GM21526 (cell line): ENCODE data around the gene TCP11L2.
"Not testable (repeated sequence)": the region's sequence is repeated elsewhere in the genome, so short reads cannot be mapped to it uniquely, and the experiment has no call there.

Experiments
- ATAC-seq: cut with Tn5 transposase; IDR thresholded peaks from one replicate; pipeline ENCODE4 v1.9.1; 2021; ENCODE audit warnings: moderate library complexity; ENCODE audit not compliant: unreplicated experiment, low FRiP score

Gene TCP11L2

DNA sequence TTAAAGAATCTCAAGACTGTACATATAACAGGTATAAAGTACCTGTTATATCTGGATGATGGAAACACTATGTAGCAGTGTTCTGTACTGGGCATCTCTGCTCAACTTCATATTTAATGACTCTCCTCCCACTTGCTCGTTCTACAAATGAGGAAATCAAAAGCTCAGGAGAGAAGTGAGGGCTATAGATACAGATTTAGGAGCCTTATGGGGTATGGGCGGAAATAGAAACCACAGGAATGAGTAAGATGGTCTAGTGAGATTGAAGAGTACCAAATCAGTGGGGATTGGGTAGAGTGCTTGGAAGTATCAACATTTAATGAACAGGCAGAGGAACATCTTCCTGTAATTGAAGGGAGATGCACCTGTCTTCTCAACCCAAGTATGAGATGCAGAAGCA lies 31.2 kb downstream of the TCP11L2 start:
- ATAC-seq, result no peak

DNA sequence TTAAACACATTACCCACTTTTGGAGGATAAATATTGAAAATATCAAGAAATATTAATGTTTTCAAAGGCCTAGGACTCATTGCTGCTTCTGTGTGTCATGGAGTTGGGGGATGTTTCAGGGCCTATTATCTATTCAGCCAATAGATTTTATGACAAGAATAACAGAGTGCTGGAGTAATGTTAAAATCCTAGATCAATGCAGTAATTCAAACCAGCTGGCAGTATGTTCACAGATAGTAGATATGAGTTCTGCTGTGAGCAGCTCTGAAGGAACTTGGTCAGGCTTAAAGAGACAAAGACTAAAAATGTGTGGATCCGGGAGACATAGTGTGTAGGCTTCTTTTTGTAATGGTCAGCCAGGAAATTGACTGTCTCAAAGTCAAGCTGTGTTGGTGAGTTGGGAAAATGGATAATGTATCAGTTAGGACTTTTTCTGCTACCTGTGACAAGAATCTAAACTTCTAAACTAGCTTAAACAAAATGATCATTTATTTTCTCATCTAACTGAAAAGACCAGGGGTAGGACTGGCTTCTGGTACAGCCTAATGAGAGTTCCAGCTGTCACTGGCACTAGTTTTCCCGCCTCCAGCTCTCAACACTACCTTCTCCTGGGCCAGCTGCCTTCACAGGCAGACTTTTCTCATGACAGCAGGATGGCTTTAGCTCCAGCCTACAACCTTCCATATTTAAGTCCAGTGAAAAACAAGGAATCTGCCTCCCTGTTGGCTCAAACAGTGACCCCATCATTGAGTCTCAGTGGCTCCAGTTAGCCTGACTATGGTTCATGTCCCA lies 38.7 kb downstream of the TCP11L2 start:
- no peak for ATAC-seq

DNA sequence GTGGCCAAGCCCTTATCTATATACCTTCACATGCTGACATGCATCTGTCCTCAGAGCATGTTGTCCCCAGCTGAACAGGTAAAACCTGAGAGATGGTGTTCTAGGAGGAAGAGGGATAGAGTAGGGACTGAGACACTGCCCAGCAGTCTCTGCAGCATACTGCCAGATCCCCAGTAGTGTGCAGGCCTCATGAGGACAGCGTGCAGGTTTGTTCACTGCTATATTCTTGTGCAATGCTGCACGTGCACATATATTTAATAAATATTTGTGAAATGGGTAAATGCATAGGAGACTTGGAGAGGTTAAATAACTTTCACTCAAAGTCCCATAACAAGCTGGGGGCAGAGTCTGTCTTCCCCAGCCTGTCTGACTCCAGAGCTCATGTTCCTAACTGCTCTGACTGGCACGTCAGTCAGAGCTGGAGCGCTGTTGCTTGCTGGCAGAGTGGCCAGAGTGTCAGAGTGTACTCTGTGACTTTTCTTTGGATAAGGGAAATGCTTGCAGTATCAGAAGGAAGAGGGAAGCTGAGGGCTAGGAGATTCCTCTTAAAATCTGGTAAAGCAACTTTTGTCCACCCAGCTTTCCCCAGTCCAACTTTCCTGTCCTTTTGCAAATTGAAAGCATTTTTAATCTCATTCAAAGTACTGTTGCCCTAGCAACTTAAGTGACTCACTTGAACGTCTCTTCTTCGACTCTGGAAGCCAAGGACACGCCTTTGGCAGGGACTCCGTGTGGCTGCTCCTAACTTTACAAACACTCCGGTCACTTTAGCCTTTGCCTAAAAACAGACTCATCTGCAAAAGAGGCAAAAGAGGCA lies 40.1 kb downstream of the TCP11L2 start:
- no peak for ATAC-seq

DNA sequence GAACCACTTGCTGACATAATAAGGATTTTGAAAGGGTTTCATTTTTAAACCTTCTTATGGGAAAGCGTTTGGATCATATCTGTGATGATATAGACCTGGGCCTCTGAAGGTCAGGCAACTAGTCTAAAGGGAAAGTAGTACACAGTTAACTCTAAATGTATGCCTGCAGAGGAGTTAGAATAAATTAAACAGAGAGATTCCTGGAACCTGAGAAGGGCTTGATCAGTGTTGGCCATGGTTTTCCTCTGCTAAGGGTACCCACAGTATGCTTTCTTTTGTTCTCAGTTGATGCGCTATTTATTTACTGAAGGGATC lies 40.6 kb downstream of the TCP11L2 start:
- ATAC-seq, result no peak

DNA sequence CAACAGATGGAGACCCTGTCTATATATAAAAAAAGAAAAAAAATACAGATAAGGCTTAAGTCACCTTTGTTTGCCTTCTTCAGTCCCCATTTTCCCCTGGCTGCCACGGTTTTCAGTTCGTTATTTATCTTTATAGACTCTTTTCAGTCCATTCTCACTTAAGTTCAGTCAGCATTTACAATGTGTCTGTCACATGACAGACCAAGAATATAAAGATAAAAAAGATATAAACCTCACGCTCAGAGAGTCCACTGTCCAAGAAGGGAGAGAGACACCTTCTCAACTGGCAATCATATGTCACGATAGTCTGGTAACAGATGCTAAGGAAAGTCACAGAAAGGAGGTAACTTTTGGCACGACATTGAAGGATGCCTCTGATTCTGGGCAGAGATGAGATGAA lies 41.6 kb downstream of the TCP11L2 start:
- ATAC-seq, result no peak

DNA sequence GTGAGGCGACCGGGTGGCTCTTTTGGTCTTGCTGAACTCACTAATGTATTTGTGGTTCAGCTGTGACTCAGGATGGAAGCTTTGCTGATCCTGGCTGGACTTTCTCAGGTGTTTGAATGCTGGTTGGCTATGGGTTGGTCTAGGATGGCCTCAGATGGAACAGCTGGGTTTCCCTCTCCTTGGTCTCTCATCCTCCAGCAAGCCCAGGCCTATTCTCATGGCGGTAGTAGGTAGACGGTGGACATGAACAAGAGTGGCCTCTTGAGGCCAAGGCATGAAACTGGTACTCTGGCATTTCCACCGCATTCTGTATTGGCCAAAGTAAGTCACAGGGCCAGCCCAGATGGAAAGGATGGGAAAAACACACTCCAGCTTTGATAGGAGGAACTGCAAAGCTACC lies 43.2 kb downstream of the TCP11L2 start:
- no peak for ATAC-seq

DNA sequence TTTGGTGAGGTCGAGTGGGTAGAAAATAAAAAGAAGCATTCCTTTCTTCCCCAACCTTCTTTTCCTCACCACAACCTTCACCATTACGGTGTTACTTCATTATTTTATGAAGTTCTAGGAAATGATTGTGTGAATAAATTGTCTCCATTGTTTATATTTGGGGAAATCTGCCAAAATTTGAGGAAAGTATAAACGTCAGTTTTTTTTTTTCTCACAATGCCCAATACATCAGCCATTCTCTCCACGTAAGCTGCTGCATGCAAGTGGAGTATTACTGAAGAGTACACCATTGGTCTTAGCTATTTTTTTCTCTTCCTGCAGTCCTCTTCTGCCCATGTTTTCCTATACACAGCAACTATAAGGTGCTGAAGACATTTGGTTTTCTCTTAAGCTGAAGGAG lies 45.9 kb downstream of the TCP11L2 start:
- ATAC-seq, result no peak

DNA sequence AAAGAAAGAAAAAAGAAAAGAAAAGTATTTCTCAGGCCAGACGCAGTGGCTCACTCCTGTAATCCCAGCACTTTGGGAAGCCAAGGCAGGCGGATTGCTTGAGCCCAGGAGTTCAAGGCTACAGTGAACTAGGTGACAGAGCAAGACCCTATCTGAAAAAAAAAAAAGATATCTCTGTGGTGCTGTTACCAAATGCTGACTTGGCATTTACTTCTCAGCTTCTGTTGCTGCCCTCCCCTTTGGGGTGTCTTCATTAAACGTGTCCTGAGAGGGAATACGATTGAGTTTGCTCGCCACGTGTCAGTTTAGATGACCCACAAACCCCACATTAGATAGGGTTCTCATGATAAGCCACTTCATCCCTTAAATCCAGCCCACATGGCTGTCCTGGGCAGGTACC lies 50.6 kb downstream of the TCP11L2 start:
- ATAC-seq, result no peak

DNA sequence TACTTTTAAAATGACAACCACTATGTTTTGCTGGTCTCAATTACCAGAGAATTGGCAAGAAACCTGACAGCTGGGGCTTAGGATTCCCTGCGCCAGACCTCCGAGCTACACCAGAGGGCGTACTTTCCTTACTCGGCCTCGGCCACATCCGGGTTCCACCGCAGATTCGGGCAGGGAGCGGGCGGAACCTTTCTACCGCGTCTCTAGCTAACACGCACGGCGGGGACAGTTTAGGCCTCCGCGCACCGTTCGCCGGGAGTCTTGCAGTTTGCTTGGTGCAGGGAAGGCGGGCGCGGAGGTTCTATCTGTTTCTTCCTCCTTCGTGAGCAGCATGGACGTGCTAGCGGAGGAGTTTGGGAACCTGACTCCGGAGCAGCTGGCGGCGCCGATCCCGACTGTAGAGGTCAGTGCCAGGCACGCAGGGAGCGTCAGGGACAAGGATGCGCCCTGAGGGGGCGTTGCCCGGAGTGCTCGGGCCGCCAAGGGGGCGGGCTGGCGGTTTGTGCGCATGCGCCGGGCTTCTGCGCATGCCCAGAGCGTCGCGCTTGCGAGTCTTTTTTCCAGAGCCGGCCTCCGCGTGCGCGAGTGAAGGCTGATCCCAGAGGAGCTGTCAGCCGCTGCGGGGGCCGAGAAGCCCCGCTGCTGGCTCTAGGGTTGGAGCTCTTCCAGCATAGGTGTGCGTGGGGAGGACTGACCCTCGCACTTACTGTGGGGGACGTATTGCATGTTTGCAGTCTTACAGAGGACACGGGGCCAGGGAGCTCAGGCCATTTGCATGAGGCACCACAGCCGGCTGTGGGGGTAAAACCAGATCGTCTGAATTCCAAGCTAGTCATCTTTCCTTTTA lies 55.2 kb downstream of the TCP11L2 start, which contains the start of gene POLR3B:
Gene POLR3B (plus strand): TSS at position 200 of the 847 bp plus-strand sequence. CDS start 132 bp downstream, at position 332.
- ATAC-seq, result peak; percentile 94

DNA sequence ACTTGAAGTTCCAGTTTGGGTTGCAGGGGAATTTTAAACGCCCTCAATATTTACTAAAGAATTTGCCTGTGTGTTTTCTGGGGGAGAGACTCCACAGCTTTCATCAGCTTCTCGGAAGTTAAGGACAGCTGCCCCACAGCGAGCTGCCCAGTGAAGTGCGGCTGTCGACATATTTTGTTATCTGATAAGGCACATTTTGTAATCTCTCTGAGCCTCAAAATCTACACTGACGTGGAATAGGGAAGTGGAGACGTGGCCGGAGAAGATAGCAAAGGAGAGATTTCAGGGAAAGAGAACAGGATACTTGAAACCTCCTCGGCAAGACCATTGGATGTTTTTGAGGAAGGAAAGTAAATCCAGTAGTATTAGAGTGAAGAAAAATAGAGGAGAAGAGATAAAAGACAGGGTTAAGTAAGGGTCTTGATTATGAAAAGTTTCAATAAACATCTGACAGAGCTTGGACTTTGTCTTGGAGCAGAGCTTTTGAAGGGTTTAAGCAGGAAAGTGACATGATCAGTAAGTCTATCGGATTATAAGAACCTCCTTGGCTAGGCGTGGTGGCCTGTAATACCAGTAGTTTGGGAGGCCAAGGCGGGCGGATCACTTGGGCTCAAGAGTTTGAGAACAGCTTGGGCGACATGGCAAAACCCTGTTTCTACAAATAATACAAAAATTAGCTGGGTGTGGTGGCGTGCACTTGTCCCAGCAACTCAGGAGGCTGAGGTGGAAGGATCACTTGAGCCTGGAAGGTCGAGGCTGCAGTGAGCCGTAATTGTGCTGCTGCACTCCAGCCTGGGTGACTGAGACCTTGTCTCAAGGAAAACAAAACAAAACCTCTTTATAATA lies 56.1 kb downstream of the TCP11L2 start:
- ATAC-seq, result peak; percentile 18

DNA sequence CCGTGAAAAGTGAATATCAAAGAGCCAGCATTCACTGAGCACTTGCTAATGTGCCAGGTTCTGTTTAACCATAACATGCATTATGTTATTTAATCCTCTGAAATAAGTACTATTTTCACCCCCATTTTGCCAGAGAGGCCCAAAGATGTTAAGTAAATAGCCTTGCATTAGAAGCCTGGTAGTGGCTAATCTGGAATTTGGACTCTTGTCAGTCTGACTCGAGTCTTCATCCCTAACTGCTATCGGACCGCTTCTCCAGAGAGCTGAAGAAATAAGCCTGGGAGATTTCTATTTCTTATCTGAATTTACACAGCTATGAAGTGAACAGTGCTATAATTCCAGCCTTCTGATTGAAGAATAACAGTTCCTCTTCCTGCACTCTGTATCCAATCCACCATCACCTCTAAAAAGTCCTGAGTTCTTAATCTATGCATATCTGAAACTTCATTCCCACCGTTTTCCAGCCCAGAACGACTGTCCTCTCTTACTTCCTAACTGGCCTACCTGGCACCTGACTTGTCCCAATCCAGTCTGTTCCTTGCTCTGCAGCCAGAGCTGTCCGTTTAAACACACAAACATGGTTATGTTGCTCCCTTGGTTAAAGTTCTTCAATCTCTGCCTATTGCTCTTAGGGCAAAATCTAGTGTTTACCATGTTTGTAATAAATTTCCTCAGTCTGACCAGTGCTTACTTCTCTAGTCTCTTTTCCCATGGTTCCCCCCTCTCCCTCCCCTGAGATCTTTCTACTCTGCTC lies 57.3 kb downstream of the TCP11L2 start:
- ATAC-seq, result no peak

DNA sequence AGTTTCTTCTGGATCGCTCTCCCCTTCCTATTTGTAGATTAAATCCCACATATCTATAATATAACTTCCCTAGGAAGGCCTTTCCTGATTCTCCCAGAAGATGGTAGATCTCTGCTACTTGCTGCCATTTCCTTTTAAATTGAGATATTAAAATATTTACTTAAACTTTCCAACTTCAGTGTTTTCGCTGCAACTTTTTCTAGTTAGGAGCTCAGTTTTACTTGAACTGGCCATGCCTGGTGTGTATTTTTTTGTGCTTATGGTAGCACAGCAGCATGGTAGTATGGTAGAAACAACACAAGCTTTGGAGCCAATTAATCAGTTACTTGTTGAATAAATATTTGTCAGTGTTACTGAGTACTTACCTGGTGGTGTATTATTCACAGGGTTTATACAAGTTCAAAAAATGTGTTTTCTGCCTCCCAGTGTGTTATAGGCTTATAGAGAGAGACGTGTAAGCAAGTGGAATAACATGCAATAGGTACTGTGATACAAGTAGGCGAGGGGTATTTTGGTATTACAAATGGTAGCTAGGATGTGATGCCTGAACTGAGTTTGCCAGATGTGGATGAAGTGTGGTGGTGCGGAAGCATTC lies 58.0 kb downstream of the TCP11L2 start:
- no peak for ATAC-seq

DNA sequence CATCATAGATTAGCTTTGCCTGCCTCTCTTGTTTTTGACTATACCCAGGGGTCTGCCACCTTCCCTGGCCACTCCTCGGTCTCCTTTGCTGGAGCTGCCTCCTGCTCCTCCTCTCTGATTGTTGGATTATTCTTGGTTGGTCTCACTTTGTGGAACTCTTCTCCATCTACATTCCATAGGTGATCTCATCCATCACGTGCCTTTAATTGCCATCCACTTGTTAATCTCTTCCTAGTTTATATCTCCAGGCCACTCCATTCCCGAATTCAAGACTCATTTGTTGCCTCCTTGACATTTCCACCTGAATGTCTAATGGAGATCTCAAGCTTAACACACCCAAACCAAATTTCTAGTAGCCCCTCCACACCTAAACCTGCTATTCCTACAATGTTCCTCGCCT lies 60.4 kb downstream of the TCP11L2 start:
- ATAC-seq, result no peak

DNA sequence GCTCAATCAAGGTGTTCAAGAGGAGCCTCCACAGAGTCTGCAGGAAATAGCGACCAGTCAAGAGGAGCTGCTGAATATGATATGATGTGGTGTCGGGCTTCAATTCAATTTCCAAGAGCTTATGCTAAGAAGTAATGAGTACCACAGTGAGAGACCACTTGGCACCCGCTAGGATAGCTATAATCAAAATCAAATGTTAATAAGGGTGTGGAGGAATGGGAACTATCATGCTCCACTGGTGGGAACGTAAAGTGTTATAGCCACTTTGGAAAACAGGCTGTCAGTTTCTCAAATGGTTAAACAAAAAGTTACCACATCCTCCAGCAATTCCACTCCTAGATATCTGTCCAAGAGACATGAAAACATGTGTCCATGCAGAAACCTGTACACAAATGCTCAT lies 61.7 kb downstream of the TCP11L2 start:
- ATAC-seq, result no peak

DNA sequence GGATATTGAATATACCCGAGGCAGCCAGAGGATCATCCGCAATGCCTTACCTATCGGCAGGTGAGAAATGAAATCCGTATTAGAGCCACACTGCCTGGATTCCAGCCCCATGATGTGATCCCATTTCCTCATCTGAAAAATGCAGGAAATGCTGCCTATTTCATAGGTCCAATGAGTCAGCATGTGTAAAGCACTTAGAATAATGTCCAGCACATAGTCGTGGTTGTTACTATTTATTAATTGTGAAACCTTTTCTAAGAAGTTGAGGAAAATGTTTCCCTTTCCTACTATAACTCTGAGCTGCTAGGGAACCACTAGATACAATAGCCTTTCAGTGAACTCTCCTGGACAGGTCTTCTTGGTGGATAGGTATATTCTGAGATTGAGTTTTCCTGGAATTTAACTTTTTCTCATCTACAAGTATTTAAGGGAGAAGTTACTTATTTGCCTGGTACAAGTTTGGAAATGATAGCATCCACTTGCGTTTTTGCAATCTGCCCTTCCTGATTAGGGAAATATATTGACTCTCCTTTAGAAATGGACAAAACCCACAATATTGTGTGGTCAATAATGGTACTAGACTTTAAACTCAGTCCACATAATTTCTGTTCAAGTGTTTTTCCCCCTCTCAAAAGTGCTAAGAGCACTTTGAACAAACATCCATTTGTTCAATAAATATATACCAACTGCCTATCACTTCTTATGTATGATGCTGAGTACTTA lies 67.3 kb downstream of the TCP11L2 start:
- ATAC-seq, result no peak

DNA sequence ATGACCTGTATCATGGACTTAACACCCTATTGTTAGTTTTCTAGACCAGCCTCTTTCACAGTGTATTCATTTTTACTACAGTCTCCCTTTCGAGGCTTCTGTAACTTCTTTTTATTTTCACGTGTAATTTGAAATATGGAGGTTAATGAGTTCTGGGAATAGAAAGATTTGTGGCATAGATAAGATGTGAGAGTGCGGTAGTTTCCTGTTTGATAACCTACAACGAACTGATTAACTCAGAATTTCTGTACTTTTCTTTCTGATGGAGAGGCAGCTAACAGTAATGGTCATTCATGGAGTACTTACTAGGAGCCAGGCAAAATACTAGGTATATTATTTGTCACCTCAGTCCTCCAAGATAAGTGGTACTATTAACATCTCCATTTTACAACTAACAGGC lies 76.3 kb downstream of the TCP11L2 start:
- no peak for ATAC-seq

DNA sequence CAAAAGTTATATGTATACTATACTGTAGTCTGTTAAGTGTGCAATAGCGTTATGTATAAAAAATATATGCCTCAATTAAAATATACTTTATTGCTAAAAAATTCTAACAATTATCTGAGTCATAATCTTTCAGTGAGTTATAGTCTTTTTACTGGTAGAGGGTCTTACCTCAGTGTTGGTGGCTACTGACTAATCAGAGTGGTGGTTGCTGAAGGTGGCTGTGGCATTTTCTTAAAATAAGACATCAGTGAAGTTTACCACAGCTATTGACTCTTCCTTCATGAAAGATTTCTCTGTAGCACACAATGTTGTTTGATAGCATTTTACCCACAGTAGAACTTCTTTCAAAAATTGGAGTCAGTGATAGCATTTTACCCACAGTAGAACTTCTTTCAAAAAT lies 78.4 kb downstream of the TCP11L2 start:
- ATAC-seq, result no peak

DNA sequence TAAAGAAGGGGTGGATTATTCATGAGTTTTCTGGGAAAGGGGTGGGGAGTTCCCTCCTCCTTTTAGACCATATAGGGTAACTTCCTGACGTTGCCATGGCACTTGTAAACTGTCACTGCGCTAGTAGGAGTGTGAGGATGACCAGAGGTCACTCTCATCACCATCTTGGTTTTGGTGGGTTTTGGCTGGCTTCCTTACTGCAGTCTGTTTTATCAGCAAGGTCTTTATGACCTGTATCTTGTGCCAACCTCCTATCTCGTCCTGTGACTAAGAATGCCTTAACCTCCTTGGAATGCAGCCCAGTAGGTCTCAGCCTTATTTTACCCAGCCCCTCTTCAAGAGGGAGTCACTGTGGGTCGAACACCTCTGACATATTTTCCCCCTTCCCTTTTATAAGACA lies 79.3 kb downstream of the TCP11L2 start:
- not testable (repeated sequence) for ATAC-seq
